ENCODE data around the gene AADACL2. TPM values are rescaled to one million over a fixed set of nuclear protein-coding genes. Genes with fewer than 3 reads are reported as not detected.
"Not testable (repeated sequence)": the region's sequence is repeated elsewhere in the genome, so short reads cannot be mapped to it uniquely, and the experiment has no call there.

AADACL2 gene, protein sequence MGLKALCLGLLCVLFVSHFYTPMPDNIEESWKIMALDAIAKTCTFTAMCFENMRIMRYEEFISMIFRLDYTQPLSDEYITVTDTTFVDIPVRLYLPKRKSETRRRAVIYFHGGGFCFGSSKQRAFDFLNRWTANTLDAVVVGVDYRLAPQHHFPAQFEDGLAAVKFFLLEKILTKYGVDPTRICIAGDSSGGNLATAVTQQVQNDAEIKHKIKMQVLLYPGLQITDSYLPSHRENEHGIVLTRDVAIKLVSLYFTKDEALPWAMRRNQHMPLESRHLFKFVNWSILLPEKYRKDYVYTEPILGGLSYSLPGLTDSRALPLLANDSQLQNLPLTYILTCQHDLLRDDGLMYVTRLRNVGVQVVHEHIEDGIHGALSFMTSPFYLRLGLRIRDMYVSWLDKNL
- not detected in 2 replicates for total RNA-seq (2014; rRNA removed)
- not detected for polyA plus RNA-seq (2012)

DNA sequence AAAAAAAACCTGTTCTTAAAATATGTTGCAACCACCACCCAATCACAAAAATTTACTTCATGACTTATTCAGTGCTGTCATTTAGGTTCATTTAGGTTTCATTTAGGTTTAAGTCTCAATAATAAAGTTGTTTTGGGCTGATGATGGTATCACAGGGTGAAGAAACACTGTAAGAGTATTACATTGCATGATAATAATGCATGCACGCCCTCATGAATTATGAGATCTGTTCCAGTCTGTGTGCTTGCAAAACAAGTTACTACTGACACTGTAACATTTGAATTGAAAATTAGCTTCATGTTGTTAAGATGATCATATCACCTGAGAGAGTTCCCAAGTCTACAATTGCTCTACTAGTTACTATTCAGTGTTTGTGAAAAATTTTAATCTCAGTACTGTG, at the start of gene AADACL2:
TSS of gene AADACL2 (plus strand) at position 315 of the 400 bp plus-strand sequence. CDS start 109 bp downstream, outside the sequence.
- DNase-seq (ENCODE audit: low read depth): no peak

DNA sequence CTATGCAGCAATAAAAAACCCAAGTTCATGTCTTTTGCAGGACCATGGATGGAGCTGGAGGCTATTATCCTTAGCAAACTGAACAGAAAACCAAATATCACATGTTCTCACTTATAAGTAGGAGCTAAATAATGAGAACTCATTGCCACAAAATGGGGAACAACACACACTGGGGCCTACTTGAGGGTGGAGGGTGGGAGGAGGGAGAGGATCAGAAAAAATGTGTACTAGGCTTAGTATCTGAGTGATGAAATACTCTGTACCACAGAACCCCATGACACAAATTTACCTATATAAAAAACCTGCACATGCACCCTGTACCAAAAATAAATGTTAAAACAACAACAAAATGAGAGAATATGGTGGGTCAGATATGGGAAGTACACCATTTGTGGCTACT, 49.6 kb upstream of the AADACL2 start:
- no peak for DNase-seq (ENCODE audit: low read depth)

DNA sequence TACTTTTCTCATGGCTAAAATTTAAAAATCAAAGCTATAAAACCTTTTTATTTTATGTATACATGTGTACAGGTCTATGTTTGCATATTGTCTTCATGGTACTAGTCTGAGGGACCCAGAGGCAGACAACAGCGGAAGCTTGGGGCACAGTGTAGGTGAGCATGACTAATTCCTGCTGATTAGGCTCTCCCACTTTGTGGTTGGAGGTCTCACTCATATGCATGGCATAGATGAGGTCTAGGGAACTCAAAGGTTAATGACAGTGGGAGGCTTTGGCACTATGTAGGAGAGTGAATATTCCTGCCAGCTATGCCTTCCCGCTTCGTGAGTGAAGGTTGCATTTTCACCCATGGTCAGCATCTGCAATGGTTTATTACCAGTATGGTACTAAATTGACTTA, 47.5 kb upstream of the AADACL2 start:
- no peak for DNase-seq (ENCODE audit: low read depth)

DNA sequence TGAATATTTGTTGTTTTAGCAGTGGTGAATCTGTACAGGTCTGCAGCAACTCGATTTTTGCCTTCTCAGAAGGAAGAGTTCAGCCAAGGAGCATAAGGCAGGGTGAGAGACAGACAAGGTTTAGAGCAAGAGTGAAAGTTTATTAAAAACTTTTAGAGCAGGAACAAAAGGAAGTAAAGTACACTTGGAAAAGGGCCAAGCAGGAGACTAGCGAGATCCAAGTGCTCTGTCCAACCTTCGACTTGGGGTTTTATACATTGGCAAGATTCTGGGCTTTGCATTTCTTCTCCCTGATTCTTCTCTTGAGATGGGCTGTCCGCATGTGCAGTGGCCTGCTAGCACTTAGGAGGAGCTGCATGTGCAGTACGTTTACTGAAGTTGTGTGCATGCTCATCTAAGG, 46.7 kb upstream of the AADACL2 start:
- DNase-seq (ENCODE audit: low read depth): no peak

DNA sequence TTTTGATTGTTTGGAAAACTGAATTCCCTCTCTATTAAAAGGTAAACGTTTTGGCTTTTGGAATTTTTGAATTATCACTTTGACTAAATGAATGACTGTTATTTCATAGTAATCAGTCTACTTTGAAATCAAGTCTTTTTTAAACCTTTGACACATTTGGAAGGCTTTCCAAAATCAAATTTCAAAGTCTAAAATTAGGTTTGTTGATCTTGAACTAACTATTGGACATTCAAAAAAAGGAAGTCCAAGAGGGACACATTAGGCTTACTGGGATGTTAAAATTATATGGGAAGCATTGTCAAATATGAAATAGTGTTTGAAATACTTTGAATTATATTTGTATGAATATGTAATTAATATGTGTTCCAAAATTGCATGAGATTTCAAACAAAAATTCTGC, 45.2 kb upstream of the AADACL2 start:
- DNase-seq (ENCODE audit: low read depth): no peak

DNA sequence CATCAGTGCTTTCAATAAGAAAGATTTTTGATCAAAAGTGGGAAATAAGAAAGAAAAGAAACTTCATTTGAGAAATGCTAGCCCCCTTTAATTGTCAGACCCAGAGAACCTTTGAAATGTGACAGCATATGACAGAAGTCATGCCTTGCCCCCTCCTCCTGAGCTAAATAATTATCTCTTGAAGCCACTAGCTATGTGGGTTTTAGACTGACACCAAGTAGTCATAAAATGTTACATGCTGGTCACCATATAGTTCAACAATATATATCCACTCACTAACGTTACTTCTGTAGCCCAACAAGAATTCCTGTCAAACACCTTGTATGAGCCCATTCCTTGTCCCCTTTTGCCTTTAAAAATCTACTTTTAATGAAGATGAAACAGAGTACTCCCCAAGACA, 43.1 kb upstream of the AADACL2 start:
- DNase-seq (ENCODE audit: low read depth): no peak

DNA sequence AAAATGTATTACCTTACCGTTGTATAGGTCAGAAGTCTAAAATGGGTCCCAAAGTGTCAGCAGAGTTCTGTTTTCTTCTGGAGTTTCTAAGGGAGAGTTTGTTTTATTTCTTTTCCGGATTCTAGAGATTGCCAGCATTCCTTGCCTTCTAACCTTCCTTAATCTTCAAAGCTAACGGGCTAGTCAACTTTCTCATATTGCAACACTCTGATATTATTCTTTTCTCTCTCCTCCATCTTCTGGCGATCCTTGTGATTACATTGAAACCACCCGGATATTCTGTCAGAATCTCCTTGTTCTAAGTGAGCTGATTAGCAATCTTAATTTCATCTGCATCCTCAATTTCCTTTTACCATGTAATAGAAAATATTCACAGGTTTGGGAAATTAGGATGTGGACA, 36.2 kb upstream of the AADACL2 start:
- DNase-seq (ENCODE audit: low read depth): peak; percentile 11

DNA sequence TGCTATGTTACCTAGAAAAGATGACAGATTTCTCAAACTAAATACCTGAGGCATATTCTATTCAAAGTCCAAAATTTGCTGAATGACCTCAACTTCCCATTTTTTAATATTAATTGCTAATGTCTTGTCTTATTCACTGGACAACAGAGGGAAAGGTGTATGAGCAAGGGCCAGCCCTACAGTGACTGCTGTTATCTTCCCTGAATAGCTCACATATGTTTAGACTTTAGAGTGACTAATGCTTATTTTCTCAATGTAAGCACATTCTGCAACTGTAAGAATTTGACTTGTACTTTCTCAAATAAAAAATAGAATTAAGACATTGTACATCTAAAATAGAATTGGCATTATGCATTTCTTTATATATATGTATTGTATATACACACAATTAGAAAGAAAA, 26.5 kb upstream of the AADACL2 start:
- DNase-seq (ENCODE audit: low read depth): no peak

DNA sequence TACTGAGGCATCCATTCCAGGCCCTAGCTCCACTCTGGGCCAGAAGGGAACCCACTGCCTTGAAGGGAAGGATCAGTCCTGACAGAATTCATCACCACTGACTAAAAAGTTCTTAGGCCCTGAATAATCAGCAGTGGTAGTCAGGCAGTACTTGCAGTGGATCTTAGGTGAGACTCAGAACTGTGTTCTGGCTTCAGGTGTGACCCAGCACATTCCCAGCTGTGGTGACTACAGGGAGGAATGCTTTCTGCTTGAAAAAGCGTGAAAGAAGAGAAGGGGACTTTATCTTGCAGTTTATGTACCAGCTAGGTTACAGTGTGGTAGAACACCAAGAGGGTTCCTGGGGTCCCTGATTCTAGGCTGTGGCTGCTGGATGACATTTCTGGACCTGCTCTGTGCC, 24.9 kb upstream of the AADACL2 start:
- no peak for DNase-seq (ENCODE audit: low read depth)

DNA sequence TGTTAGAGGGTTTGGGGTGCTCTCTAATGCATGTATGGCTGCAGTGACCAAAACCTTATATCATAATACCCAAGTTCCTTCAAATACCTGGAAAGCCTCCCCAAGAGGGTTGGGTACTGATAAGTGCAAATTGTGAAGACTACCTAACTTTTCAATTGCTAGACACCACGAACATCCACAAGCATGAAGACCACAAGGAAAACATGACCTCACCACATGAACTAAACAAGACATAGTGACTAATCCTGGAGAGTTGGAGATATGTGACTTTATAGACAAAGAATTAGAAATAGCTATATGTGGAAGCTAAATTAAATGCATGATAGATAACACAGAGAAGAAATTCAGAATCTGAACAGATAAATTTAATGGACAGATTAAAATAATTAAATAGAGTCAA, 23.9 kb upstream of the AADACL2 start:
- peak; percentile 23 for DNase-seq (ENCODE audit: low read depth)

DNA sequence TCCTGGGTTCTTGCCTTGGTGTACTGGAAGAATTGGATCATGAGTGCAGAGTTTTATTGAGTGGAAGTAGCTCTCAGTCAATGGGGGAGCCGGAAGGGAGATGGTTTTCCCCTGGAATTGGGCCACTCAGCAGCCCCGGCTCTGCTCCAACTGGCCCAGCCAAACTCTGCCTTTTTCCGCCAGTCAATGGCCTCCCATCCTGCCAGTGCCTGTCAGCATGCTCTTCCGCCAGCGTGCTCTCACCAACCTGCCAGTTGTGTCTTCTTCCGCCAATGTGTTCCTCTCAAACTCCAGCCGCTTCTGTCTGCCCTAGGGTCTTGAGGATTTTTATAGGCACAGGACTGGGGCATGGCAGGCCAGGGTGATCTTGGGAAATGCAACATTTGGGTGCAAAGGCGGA, 12.4 kb upstream of the AADACL2 start:
- DNase-seq (ENCODE audit: low read depth): no peak

DNA sequence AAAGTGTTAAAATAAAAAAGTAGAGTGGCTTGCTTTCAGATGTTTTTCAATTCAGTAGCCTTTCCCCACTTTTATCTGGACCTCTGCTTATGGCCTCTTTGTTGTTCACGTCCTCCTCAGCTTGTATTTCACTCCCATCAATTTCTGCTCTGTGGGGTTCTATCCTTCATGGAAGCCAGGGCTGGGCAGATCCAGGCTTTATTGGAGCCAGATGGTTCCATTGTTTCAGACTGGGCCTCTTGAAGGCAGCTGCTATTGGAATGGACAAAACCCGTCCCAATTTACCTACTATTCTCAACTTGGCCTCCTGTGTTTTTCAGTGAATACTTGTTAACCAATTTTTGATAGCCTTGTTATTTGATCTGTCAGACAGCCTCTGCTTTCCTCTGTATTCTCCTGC, 10.9 kb upstream of the AADACL2 start:
- no peak for DNase-seq (ENCODE audit: low read depth)

DNA sequence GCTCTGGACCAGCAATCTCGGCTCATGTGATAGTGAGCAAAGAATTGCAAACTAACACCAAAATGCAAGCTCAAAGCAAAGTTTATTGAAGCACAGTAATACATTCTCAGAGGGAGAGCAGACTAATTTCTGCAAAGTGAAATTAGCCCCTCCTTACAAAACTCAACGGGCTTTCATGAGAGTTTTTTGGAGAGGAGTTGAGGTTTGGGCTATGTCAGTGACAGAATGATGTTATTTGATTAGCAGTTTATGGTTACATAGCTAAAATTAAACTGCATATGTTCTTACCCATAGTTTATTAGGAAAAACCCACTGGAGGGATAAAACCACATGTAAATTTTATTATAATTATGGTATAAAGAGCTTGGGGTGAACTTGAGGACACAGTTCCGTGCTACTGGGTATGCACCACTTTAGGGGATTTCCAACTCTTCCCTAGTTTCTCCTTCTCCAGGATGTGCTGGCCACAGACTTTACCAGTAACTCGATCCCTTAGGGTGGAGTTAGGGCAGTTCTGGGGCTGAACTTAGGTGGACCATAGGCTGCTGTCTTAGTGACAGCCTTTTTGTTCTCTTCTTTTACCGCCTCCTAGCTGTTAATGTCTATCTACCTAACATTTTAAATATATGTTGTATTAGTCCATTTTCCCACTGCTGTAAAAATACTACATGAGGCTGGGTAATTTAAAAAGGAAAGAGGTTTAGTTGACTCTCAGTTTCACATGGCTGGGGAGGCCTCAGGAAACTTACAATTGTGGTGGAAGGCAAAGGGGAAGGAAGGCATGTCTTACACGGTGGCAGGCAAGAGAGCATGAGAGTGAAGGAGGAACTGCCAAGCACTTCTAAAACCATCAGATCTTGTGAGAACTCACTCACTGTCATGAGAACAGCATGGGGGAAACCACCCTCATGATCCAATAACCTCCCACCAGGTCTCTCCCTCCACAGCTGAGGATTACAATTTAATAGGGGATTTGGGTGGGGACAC, 8.9 kb upstream of the AADACL2 start:
- DNase-seq (ENCODE audit: low read depth): no peak

DNA sequence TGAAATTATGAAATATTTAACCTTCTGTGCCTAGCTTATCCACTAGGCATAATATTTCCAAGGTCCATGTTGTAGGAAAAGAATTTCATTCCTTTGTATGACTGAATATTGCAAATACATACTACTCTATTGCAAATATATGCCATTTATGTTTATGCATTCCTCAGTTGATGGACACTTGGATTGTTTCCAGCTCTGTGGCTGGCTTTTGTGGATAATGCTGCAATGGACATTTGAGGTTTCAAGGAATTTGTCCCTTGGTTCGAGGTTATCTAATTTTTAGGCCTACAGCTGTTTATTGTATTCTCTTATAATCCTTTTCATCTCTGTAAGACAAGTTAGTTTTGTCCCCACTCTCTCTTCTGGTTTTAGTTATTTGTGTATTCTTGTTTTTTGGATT, 7.7 kb upstream of the AADACL2 start:
- DNase-seq (ENCODE audit: low read depth): peak; percentile 49

DNA sequence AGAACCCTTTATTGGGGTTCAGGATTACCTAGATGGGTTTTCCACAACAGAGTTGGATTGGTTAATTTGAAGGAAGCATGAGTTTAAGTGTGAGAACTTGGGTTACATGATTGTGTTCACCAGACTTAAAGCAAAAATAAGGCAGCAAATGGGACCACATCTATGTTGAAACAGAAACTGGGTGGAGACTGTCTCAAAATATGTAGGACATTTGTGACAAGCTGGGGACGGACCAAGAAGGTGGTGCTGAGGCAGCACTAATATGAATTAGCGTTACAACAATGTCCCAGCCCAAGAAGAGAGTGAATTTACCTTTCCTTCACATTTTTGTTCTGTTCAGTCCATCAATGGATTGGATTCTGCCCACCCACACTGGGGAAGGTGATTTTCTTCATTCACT, 866 bp upstream of the AADACL2 start:
- DNase-seq (ENCODE audit: low read depth): no peak

DNA sequence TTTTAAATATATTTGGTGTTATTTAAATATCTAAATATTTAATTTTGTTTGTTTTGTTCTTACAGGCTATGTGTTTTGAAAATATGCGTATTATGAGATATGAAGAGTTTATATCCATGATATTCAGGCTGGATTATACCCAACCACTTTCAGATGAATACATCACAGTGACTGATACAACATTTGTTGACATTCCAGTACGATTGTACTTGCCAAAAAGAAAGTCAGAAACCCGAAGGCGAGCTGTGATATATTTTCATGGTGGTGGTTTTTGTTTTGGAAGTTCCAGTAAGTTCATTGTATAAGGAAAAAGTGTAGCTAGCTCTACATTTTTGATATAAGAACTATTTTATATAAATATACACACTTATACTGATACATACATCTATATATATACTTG, 6.9 kb downstream of the AADACL2 start:
- no peak for DNase-seq (ENCODE audit: low read depth)

DNA sequence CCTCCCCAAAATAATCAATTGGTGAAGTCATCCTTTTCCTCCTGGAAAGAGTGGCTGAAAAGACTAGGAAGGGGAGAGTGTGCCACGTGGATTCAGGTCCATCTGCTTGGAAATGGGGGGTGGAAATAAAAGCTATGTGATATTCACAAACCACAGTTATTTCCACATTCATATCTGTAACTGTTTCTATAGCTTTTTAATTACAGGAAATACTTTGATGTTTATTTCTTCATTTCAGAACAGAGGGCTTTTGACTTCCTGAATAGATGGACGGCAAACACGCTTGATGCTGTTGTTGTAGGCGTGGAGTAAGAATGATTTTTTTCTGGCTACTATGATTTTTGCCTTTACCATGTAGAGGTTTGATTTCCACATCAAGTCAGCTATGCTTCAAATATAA, 10.1 kb downstream of the AADACL2 start:
- no peak for DNase-seq (ENCODE audit: low read depth)

DNA sequence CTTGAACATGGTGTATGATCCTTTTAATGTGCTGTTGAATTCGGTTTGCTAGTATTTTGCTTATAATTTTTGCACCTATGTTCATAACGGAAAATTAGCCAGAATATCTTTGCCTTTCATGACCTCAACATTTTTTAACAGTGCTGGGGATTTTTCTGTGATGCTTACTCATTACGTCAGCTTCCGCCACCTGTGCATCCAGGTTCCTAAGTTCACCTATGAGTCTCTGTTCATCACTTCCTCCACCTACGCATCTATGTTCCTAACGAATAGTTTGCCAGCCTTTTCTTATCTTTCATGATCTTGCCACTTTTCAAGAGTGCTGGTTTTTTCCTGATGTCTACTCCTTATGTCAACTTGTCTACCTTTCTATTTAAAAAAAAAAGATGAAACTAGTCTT, 16.5 kb downstream of the AADACL2 start:
- DNase-seq (ENCODE audit: low read depth): no peak

DNA sequence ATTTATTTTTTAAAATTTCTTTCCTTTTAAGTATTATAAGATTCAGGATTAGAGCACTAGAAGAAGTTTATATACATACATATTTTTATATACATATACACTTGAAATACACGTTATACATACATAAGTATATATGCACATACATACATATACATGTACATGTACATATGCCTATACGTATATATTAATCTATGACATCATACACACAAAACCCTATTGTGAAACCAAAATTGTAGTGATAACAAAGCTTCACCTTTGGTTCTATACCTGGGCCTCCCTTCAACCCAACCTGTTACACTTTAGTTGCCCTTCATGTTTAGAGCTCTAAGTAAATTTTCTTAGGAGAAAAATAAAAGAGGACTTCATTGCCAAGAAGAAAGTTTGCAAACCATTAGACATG, 17.0 kb downstream of the AADACL2 start:
- DNase-seq (ENCODE audit: low read depth): no peak

DNA sequence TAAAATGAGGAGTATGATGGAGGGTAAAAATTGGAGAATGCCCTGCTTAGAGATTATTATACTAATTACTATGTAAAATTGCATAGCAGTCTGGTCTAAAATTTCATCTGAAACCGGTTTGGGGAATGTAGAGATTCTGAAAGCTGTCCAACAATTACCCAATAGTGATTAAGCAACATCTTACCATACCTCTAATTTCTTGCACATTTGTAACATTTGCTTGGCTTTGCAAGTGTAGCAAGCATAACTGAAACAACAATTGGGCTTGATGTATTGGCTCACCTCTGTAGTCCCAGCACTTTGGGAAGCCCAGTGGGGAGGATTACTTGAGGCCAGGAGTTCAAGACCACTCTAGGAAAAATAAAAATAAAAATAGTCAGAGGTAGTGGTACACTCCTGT, 17.4 kb downstream of the AADACL2 start:
- DNase-seq (ENCODE audit: low read depth): peak; percentile 21

DNA sequence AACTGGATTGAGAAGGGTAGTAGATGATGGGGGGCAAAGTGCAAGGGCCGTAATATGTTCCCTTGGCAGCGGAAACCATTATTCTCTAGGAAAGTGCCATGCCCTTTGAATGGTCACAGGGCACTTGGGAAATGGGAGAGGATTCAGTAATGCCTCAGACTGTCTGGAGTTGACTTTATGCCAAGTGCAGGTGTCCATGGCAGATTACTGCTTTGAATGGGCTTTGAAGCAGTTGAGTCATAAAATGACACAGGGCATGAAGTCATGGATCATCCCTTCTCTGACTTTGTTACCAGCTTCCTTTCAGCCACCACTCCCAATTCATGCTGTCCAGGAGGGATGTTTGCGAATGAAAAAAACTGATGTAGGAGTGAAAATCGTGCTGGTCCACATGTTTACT, 20.1 kb downstream of the AADACL2 start:
- DNase-seq (ENCODE audit: low read depth): no peak

DNA sequence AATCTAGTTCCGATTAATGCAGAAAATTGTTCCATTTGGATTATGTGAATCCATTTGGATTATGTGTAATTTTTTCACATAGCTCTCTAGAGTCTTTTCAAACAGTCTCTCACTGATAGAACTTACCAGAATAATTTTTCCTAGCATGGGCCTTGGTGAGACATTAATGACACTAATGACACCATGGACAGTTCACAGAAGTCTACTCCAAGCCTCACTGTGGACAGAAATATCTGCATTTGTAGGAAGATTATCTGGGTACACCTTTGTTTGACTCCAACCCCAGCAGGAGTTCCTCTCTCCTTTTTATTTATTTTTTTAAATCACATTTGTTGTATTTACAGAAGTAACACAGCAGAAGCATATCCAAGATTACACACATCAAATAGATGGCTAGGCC, 27.9 kb downstream of the AADACL2 start:
- no peak for DNase-seq (ENCODE audit: low read depth)

DNA sequence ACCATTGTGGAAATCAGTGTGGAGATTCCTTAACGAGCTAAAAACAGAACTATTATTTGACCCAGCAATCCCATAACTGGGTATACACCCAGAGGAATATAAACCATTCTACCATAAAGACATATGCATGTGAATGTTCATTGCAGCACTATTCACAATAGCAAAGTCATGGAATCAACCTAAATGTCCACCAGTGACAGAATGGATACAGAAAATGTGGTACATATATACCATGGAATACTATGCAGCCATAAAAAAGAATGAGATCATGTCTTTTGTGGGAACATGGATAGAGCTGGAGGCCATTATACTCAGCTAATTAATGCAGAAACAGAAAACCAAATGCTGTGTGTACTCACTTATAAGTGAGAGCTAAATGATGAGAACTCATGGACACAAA, 31.0 kb downstream of the AADACL2 start:
- DNase-seq (ENCODE audit: low read depth): not testable (repeated sequence)
